ENCODE data around the gene OTUD5. TPM values are rescaled to one million over a fixed set of nuclear protein-coding genes. Genes with fewer than 3 reads are reported as not detected.
"Not testable (repeated sequence)": the region's sequence is repeated elsewhere in the genome, so short reads cannot be mapped to it uniquely, and the experiment has no call there.

The OTUD5 gene
- 29.1 TPM for total RNA-seq
- long read RNA-seq, transcript OTUD5-202 (9 exons, 2,692 nt): major isoform, 22 of 44 reads
- long read RNA-seq, partial matches to known transcripts: 4 of 44 reads
- long read RNA-seq, other reads (novel, unspliced or antisense): 11 of 44 reads

DNA sequence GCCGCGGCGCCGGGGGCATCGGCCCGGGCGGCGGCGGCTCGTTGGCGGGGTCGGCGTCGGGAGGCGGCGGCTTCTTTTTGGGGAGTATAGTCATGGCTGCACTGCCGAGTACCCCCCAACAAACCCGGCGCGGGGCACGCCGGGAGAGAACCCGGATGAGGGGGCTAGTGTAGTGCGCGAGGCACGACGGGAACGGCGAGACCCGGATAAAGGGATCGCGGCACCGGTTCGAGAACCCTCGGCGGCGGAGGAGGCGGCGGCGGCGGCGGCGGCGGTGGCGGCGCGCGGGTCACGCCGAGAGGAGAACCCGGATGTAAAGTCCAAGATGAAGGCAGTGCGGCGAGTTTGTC, at the start of gene OTUD5:
Gene OTUD5 (minus strand): TSS at position 131 of the 350 bp plus-strand sequence. CDS start 37 bp downstream, at position 94.
- intact Hi-C loops (cut with DNase I): loop anchor here (5.0 kb wide), 2 partner anchors 40 to 85 kb away; partner anchors contain the start of genes PIM2 and TFE3
- no peak for DNase-seq (ENCODE audit: low spot score)

- DNase-seq (ENCODE audit: low spot score): no peak
- intact Hi-C loops (cut with DNase I): no loop called here
Observed at GRCh38 chrX:49003696-49004095, 46.3 kb upstream of the OTUD5 start.

DNA sequence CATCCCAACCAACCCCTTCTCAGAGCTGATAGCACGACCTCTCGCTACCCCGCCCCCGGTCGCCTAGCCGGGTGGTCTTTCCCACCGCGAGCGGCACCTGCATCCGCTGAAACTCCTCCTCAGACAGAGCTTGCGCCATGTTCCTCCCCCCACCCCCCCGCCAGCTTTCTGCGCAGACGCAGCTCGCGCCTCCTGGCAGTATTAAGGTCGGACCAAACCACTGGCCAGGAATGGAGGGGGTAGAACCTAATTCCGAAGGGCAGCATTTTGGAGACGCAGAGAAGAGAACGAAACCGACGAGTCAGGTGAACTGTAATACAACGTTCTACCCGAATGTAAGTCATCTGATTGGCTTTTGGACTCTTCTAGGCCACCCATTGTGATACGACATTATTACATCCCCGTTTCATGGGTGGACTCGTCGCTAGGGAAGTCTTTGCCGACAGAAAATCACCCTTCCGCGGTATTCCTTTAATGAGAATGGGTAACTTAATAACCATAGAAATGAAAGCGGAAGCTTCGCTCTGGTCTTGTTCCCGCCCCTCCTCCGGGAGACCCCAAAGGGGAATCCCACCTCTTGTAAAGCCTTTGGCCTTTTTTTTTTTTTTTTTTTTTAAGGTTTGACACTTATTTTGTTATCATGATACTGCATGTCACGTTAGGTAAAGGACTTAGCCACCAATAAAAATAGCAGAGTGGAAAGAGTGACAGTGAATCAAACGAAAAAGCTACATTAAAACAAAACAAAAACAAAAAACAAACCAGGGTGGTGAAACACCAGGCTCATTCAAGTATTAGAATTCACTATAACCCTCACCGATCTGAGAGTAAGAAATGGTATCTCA, 44.9 kb upstream of the OTUD5 start, which contains the start of gene GRIPAP1:
Gene GRIPAP1 (minus strand): TSS at position 174 of the 845 bp plus-strand sequence. CDS start 35 bp downstream, at position 139.
- intact Hi-C loops (cut with DNase I): no loop called here
- peak; percentile 85 for DNase-seq (ENCODE audit: low spot score)

GRCh38 chrX:49001521-49002090, 44.2 kb upstream of the OTUD5 start:
- intact Hi-C loops (cut with DNase I): no loop called here
- DNase-seq (ENCODE audit: low spot score): peak; percentile 73

DNA sequence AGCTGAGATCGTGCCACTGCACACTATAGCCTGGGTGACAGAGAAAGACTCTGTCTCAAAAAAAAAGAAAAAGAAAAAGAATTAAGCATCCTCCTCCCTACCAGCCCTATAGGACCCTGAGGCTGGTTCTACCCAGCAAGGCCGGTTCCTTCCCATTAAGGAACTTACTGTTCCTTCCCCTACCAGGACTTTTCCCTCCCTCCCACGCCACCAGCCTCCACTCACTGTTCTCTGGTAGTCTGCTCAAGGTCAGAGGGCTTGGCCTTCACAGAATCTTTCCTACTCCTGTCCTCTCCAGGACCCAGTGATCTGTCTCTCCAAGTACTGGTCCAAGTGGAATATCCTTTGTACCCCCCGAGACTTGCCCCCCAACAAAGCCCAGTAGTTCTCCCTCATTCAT, 43.2 kb upstream of the OTUD5 start:
- no peak for DNase-seq (ENCODE audit: low spot score)
- intact Hi-C loops (cut with DNase I): no loop called here

DNA sequence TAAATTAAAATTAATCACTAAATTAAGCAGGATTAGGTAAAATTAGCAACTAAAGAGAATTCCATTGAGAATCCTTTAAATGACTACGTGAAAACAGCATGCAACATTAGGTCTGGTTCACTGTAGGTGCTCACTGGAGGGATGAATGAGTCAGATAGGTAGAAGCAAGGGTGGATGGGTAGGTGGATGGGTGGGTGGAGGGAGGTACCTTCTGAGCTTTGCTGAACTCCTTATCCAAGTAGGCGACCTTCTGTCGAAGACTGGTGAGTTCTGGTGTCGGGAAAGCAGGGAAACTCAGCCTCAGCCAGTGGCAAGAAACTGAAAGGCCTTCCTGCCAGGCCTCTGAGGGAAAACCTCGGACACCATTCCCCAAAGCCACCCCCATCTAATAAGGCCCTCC, 41.6 kb upstream of the OTUD5 start:
- intact Hi-C loops (cut with DNase I): no loop called here
- peak; percentile 19 for DNase-seq (ENCODE audit: low spot score)

DNA sequence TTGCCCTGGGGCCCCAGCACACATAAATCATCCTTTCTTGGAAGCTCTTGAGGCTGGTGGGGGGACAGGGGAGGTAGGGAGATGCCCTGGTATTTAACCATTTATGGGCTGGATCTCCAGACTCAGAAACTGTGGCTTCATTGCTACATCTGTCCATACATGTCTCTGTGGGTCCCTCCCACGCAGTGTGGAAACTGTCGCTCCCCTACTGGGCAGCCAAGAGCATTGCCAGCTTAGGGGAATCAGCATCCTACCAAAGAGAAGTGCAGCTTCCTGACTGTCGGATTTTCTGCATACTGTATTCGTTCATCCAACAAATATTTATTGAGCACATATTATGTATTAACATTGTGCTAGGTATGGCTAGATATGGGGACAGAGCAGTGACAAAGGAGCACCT, 41.0 kb upstream of the OTUD5 start:
- intact Hi-C loops (cut with DNase I): no loop called here
- peak; percentile 17 for DNase-seq (ENCODE audit: low spot score)

DNA sequence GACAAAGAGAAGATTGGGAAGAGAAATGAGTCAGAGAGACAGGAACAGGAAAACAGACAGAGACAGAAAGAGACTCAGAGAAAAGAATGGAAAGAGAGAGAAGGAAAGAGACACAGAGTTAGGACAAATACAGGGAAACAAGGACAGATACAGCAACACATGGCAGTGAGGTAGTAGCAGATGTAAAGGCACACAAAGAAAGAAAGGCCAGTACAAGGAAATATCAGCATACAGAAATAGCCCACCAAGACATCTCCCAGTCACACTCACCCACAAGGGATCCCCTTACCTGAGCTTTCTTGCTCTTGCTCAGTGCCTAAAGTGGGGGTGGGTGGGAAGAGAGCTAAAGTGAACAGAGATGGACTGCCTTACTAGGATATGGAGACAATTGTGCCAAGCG, 40.5 kb upstream of the OTUD5 start:
- no peak for DNase-seq (ENCODE audit: low spot score)
- intact Hi-C loops (cut with DNase I): no loop called here

DNA sequence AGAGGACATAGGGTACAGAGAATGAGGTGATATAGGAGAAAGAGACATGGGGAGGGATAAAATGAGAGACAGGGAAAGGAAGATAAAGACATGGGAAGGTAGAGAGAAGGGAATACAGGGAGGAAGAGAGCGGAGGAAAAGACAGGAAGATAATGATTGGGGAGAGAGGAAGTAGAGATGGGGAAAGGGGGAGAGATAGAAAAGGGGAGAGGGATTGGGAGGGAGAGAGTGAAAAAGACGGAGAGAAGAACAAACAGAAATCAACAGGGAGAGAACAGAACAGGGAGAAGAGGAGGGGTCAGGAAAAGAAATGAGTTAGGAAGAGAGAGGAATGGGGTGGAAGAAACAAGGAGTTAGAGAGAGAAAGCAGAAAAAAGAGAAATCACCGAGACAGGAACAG, 40.0 kb upstream of the OTUD5 start:
- no peak for DNase-seq (ENCODE audit: low spot score)
- intact Hi-C loops (cut with DNase I): no loop called here

DNA sequence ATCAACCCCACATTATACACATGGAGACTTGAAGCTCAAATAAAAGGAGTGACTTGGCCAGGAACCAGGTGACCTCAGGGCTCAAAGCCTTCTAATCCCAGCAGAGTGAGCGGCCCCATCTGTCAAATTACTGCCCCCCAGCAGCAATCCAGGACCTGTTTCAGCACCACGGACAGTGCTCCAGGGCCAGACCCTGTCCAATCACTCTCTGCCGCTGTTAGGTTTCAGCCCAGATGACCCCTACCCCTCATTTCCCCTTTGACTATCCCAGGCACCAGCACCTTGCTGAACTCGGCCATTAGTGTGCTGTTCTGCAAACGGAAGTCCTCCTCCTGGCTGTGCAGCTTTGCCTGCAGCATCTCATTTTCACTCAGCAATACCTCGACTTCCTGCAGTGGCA, 39.6 kb upstream of the OTUD5 start:
- intact Hi-C loops (cut with DNase I): no loop called here
- DNase-seq (ENCODE audit: low spot score): no peak

DNA sequence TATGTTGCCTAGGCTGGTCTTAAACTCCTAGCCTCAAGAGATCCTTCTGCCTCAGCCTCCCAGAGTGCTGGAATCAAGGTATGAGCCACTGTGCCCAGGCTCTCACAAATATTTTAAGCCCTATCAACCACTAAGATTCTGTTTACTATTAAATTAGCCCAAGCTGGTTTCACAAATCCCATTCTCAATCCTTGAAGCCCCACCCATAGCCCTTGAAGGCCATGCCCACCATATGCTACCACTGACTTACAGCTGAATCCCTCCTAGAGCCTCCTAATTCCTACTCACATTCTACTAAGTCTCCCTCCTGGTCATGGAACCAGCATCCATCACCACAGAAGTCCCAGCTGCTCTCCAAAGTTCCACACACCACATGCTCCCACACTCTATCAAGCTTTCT, 34.9 kb upstream of the OTUD5 start:
- intact Hi-C loops (cut with DNase I): no loop called here
- peak; percentile 54 for DNase-seq (ENCODE audit: low spot score)

DNA sequence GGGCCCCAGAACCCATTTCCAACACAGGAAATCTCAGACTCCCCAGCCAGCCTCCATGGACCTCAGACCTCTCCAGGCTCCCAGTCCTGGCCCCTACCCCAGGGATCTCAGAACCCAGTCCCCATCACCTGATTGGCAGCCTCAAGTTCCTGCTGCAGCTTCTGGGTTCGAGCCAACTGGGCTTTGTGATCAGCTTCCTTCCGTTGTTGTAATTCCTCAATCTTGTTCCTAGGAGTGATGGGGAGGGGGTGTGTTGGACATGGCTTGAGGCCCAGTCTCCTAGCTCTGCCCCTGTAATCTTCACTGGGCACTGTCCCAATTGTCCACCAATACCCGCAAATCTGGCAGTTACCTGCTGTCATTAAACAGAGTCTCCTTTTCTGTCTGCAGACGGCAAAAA, 32.1 kb upstream of the OTUD5 start:
- intact Hi-C loops (cut with DNase I): no loop called here
- DNase-seq (ENCODE audit: low spot score): peak; percentile 71

DNA sequence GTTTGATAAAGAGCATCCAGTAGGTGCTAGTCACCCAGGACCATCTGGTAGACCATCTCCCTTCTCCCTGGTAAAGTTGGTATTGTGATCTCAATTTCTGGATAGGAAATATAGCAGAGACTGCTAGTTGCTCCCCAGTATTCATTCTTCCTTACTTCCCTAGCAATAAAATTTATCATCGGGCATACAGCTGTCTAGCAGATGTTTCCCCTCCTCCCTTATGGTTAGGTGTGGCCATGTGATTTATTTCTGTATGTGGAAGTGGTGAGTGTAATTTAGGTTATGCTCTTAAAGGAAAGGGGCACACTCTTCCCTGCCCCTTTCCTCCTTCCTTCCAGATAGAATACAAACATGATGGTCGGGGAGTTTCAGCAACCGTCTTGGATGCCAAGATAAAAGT, 26.5 kb upstream of the OTUD5 start:
- intact Hi-C loops (cut with DNase I): no loop called here
- no peak for DNase-seq (ENCODE audit: low spot score)

DNA sequence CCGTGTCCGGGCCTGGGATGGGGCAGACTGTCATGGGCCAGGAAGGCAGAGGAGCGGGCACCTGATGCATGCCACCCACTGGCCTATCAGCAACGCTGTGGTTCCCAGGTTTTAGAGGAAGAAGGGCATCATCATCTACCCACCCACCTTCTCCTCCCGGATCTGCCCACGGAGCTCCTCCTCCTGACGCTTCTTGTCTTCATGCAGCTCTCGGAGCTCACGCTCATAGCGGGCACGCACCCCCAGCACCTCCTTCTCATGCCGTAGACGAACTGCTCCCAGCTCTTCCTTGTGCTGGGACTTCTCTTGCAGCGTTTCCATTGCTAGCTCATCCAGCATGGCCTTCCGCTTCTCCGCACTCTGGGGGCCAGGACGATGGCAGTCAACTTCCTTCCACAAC, 25.7 kb upstream of the OTUD5 start:
- intact Hi-C loops (cut with DNase I): no loop called here
- no peak for DNase-seq (ENCODE audit: low spot score)

GRCh38 chrX:48981178-48981577, 23.8 kb upstream of the OTUD5 start:
- intact Hi-C loops (cut with DNase I): no loop called here
- no peak for DNase-seq (ENCODE audit: low spot score)

GRCh38 chrX:48980341-48980740, 22.9 kb upstream of the OTUD5 start:
- DNase-seq (ENCODE audit: low spot score); intact Hi-C loops (cut with DNase I): not testable (repeated sequence)

GRCh38 chrX:48978226-48978625, 20.8 kb upstream of the OTUD5 start:
- DNase-seq (ENCODE audit: low spot score): no peak
- intact Hi-C loops (cut with DNase I): no loop called here

GRCh38 chrX:48976086-48976485, 18.7 kb upstream of the OTUD5 start:
- DNase-seq (ENCODE audit: low spot score): no peak
- intact Hi-C loops (cut with DNase I): no loop called here

GRCh38 chrX:48975541-48975940, 18.1 kb upstream of the OTUD5 start:
- DNase-seq (ENCODE audit: low spot score): no peak
- intact Hi-C loops (cut with DNase I): no loop called here

- intact Hi-C loops (cut with DNase I): no loop called here
- no peak for DNase-seq (ENCODE audit: low spot score)
Observed at GRCh38 chrX:48975041-48975440, 17.6 kb upstream of the OTUD5 start.

DNA sequence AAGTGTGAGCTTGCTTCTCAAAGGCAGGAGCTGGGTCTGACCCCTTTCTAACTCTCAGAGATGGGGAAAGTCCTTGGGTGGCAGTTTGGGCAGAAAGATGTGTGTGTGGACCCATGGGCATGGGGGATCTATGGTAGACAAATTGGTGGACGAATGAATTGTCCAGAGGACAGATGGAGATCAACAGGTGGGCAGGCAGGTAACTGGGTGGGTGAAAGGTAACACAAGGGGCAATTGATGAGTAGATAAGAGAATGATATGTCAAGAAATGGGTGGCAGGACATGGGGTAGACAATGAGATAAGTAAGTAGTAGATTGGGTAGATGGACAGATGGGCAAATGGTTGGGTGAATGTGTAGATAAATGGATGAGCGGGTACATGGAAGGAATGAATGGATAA, 17.2 kb upstream of the OTUD5 start:
- no peak for DNase-seq (ENCODE audit: low spot score)
- intact Hi-C loops (cut with DNase I): loop anchor here (5.0 kb wide), 1 partner anchor 68 kb away; the partner anchor contains the start of gene TFE3

All from cardiac septum (tissue), 1 donor.